T-helper 1 cell treated with Interleukin-12 subunit alpha and Interleukin-12 subunit beta and Interleukin-4 antibody, amounts not matched to agents 30 μg/mL and 1 μg/mL, for 36 hours (primary cell): ENCODE results near the gene LIPK.
"Not testable (repeated sequence)": the region's sequence is repeated elsewhere in the genome, so short reads cannot be mapped to it uniquely, and the experiment has no call there.

Source experiments
- H3K27ac Mint-ChIP-seq: one replicate; pipeline ENCODE4 v1.8.0; 2021; ENCODE audit warnings: mild to moderate bottlenecking, mixed read lengths
- H3K27me3 Mint-ChIP-seq: one replicate; pipeline ENCODE4 v1.8.0; 2021; ENCODE audit warnings: low read depth, mixed read lengths
- H3K36me3 Mint-ChIP-seq: one replicate; pipeline ENCODE4 v1.8.0; 2021; ENCODE audit warnings: low read depth, mixed read lengths
- H3K4me1 Mint-ChIP-seq: one replicate; pipeline ENCODE4 v1.8.0; 2021; ENCODE audit warnings: low read depth, mixed read lengths
- H3K4me3 Mint-ChIP-seq: one replicate; pipeline ENCODE4 v1.8.0; 2021; ENCODE audit warnings: mild to moderate bottlenecking, moderate library complexity, mixed read lengths
- H3K9me3 Mint-ChIP-seq: one replicate; pipeline ENCODE4 v1.8.0; 2021; ENCODE audit warnings: mixed read lengths

LIPK gene, protein sequence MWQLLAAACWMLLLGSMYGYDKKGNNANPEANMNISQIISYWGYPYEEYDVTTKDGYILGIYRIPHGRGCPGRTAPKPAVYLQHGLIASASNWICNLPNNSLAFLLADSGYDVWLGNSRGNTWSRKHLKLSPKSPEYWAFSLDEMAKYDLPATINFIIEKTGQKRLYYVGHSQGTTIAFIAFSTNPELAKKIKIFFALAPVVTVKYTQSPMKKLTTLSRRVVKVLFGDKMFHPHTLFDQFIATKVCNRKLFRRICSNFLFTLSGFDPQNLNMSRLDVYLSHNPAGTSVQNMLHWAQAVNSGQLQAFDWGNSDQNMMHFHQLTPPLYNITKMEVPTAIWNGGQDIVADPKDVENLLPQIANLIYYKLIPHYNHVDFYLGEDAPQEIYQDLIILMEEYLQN

DNA sequence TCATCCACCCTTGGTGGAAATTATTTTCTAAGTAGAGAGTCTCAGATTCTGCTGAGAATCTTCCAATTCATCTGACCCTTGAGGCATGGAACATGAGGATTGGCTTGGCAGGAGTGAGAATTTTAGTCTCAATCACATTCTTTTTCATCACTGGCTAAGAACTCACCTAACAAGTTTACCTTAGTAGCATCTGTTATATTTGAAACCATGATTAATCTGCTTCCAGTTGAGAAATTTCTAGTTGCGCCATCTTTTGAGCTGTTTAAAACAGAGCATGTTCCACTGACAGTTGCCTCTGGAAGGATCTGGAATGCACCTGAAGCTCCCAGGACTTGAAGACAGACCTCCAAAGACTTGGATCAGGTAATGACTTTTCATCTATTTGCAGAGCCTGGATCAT lies at the start of gene LIPK:
LIPK (plus strand) TSS at position 292 of the 400 bp plus-strand sequence. CDS start 18,295 bp downstream, outside the sequence.
- Mint-ChIP-seq H3K9me3 (no peaks in the 10 kb centered on the region), H3K36me3 (no peaks in the 10 kb centered on the region), H3K27me3 (peaks cover 21% of the 10 kb centered on the region), H3K4me1 (no peaks in the 10 kb centered on the region), H3K27ac (no peak within 1 kb of the TSS), H3K4me3 (no peak within 1 kb of the TSS)

DNA sequence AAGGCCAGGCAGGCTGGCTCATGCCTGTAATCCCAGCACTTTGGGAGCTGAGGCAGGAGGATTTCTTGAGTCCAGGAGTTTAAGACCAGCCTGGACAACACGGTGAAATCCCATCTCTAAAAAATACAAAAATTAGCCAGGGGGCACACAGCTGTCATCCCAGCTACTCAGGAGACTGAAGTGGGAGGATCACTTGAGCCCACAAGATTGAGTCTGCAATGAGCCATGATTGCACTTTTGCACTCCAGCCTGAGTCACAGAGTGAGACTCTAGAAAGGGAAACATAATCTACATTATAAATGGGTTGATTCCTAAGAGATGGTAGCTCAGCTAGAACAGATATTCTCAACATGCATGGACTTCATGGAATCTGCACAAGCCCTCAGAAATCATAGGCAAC lies 48.1 kb upstream of the LIPK start:
- no peak overlapping the region for H3K27ac Mint-ChIP-seq
- H3K9me3 Mint-ChIP-seq = no peaks in the 10 kb centered on the region
- no peaks in the 10 kb centered on the region for H3K36me3 Mint-ChIP-seq
- no peaks in the 10 kb centered on the region for H3K4me1 Mint-ChIP-seq
- H3K4me3 Mint-ChIP-seq = no peak overlapping the region
- H3K27me3 Mint-ChIP-seq = peaks cover 18% of the 10 kb centered on the region

DNA sequence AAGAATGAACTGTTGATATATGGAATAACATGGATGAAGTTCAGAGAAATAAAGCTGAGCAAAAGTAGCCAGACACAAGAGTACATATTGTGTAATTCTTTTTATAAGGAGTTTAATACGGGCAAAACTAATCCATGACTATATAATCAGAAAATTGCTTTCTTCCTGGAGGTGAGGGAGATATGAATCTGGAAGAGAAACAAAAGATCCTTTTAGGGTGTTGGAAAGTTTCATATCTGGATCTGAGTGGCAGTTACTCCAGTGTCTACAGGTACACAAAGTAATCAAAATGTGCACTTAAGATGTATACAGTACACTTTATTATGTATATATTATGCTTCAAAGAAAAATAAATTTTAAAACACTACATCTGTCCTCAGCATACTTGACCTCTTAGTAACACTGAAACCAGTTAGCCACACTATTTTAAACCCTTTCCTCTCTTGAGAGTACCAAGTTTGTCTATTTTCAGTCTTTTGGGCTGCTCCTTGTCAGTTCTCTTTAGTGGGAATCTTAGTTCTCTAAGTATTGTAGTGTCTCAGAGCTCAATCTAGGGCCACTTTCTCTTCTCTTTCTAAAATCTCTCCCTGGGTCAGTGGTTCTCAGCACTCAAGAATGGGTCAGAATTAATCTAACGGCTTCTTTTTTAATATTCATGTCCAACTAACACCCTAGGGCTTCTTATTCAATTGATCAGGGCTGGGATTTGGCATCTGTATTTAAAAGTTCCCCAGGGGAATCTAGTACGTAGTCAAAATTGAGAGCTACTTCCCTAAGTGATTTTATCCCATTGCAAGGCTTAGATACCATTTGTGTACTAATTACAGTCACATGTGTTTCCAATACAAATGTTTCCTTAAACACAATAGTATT lies 46.1 kb upstream of the LIPK start:
- H3K4me3 Mint-ChIP-seq = no peak overlapping the region
- H3K27me3 Mint-ChIP-seq = peaks cover 18% of the 10 kb centered on the region
- H3K36me3 Mint-ChIP-seq = no peaks in the 10 kb centered on the region
- no peaks in the 10 kb centered on the region for H3K9me3 Mint-ChIP-seq
- H3K27ac Mint-ChIP-seq = no peak overlapping the region
- H3K4me1 Mint-ChIP-seq = no peaks in the 10 kb centered on the region

- Mint-ChIP-seq H3K27ac (no peak overlapping the region), H3K4me3 (no peak overlapping the region), H3K9me3 (no peaks in the 10 kb centered on the region), H3K36me3 (no peaks in the 10 kb centered on the region), H3K4me1 (no peaks in the 10 kb centered on the region), H3K27me3 (peaks cover 17% of the 10 kb centered on the region)
These were observed 45.5 kb upstream of the LIPK start for GRCh38 chr10:88660598-88660884.

GRCh38 chr10:88661018-88661417 lies 45.0 kb upstream of the LIPK start:
- Mint-ChIP-seq H3K27me3 (peaks cover 14% of the 10 kb centered on the region), H3K9me3 (no peaks in the 10 kb centered on the region), H3K4me3 (no peak overlapping the region), H3K36me3 (no peaks in the 10 kb centered on the region), H3K27ac (no peak overlapping the region), H3K4me1 (no peaks in the 10 kb centered on the region)

- Mint-ChIP-seq H3K4me3 (no peak overlapping the region), H3K9me3 (no peaks in the 10 kb centered on the region), H3K36me3 (no peaks in the 10 kb centered on the region), H3K27ac (no peak overlapping the region), H3K4me1 (no peaks in the 10 kb centered on the region), H3K27me3 (peaks cover 14% of the 10 kb centered on the region)
These were observed 44.5 kb upstream of the LIPK start for GRCh38 chr10:88661577-88661976.

- H3K4me3 Mint-ChIP-seq, H3K9me3 Mint-ChIP-seq, H3K27ac Mint-ChIP-seq, H3K4me1 Mint-ChIP-seq, H3K36me3 Mint-ChIP-seq: not testable (repeated sequence)
- H3K27me3 Mint-ChIP-seq = peaks cover 12% of the 10 kb centered on the region
These were observed 42.9 kb upstream of the LIPK start for GRCh38 chr10:88663153-88663552.

DNA sequence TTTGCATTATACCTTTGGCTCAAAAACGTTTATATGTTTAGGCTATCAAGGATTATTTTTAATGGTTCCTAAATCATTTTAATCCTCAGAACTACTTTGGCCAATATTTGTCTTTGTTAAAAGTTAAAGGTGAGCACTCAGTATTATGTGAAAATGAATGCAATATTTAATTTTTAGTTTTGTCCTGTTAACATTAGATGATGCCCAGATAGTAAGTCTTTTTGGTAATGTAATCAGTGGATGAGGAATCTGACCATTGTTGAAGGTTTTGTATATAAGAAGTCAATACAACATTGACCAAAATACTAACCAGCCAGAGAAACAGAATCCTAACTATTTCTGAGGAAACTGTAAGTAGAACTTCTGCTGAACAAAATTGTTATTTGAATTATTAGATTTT lies 41.9 kb upstream of the LIPK start, which contains the start of gene LIPF:
LIPF (plus strand) TSS at position 301 of the 400 bp plus-strand sequence. CDS start 2,856 bp downstream, outside the sequence.
- Mint-ChIP-seq H3K4me3 (no peak within 1 kb of the TSS), H3K36me3 (no peaks in the 10 kb centered on the region), H3K4me1 (no peaks in the 10 kb centered on the region), H3K27me3 (peaks cover 14% of the 10 kb centered on the region), H3K9me3 (no peaks in the 10 kb centered on the region), H3K27ac (no peak within 1 kb of the TSS)

GRCh38 chr10:88668465-88668864 lies 37.6 kb upstream of the LIPK start:
- Mint-ChIP-seq H3K27ac (no peak overlapping the region), H3K4me3 (no peak overlapping the region), H3K9me3 (no peaks in the 10 kb centered on the region), H3K36me3 (no peaks in the 10 kb centered on the region), H3K27me3 (peaks cover 12% of the 10 kb centered on the region), H3K4me1 (peaks cover 4% of the 10 kb centered on the region)

DNA sequence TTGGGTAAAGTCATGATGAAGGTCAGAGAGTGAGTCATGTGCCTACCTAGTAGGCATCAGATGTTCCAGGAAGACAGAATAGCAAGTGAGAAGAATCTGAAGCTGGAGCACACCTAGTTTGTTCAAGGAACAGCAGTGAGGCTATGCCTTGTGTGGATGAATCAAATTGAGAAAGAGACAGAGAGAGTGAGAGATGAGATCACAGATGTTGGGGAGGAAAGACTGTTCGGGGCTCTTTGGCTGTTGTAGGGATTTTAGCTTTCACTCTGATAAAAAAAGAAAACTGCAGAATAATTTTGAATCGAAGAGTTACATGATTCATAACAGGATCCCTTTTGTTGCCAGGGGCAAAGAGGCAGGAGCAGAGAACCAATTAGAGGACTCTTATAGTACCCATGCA lies 35.6 kb upstream of the LIPK start:
- H3K9me3 Mint-ChIP-seq = no peaks in the 10 kb centered on the region
- H3K4me3 Mint-ChIP-seq = no peak overlapping the region
- H3K27ac Mint-ChIP-seq = no peak overlapping the region
- peaks cover 4% of the 10 kb centered on the region for H3K4me1 Mint-ChIP-seq
- peaks cover 15% of the 10 kb centered on the region for H3K27me3 Mint-ChIP-seq
- H3K36me3 Mint-ChIP-seq = no peaks in the 10 kb centered on the region

GRCh38 chr10:88672041-88672440 lies 34.0 kb upstream of the LIPK start:
- no peak overlapping the region for H3K27ac Mint-ChIP-seq
- no peak overlapping the region for H3K4me3 Mint-ChIP-seq
- no peaks in the 10 kb centered on the region for H3K9me3 Mint-ChIP-seq
- no peaks in the 10 kb centered on the region for H3K36me3 Mint-ChIP-seq
- peaks cover 4% of the 10 kb centered on the region for H3K4me1 Mint-ChIP-seq
- H3K27me3 Mint-ChIP-seq = peaks cover 18% of the 10 kb centered on the region

- Mint-ChIP-seq H3K4me1 (no peaks in the 10 kb centered on the region), H3K27ac (no peak overlapping the region), H3K4me3 (no peak overlapping the region), H3K36me3 (no peaks in the 10 kb centered on the region), H3K9me3 (no peaks in the 10 kb centered on the region), H3K27me3 (peaks cover 16% of the 10 kb centered on the region)
These were observed 29.6 kb upstream of the LIPK start for GRCh38 chr10:88676283-88677060.

DNA sequence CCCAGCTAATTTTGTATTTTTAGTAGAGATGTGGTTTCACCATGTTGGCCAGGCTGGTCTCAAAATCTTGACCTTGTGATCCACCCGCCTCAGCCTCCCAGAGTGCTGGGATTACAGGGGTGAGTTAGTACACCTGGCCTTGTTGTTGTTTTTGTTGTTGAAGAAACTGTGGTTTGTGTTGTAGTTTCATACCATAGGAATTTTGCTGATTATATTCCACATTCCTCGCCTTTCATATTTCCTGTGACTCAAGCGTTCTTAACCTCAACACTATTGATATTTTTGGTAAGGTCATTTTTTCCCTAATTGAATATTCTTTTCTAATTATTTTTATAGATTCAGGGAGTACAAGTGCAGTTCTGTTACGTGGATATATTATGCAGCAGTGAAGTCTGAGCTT lies 25.1 kb upstream of the LIPK start:
- Mint-ChIP-seq H3K4me3 (no peak overlapping the region), H3K27me3 (peaks cover 22% of the 10 kb centered on the region), H3K9me3 (no peaks in the 10 kb centered on the region), H3K27ac (no peak overlapping the region), H3K36me3 (no peaks in the 10 kb centered on the region), H3K4me1 (no peaks in the 10 kb centered on the region)

DNA sequence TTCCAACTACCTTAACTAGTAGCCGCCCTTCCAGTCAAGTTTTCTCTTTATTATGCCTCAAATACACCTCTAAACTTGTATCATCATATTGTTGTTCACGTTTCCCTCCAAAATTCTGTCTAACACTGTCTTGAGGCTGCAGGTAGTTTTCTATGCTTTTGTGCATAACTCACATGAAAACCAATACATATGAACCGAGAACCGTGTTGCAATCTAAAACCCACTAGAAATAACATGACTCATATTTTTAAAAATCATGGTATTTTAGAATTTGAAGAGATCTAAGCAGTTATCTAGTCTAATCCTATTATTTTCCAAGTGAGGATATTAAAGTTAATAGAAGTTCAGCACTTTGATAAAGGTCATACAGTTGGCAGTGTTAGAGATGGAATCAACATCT lies 23.6 kb upstream of the LIPK start:
- H3K36me3 Mint-ChIP-seq = no peaks in the 10 kb centered on the region
- no peak overlapping the region for H3K27ac Mint-ChIP-seq
- no peaks in the 10 kb centered on the region for H3K4me1 Mint-ChIP-seq
- no peaks in the 10 kb centered on the region for H3K9me3 Mint-ChIP-seq
- no peak overlapping the region for H3K4me3 Mint-ChIP-seq
- peaks cover 25% of the 10 kb centered on the region for H3K27me3 Mint-ChIP-seq
